ENCODE results near the gene GDF15.

The GDF15 gene

GRCh38 chr19:18428787-18429674, 43.1 kb downstream of the GDF15 start (continued):
- peak; percentile 99 for TF ChIP-seq GLIS1 (tag by site-specific recombination; IDR thresholded peaks at IDR 0.05)
- TF ChIP-seq ZNF112 (tag by site-specific recombination; IDR thresholded peaks at IDR 0.05): no peak
- TF ChIP-seq ZNF701 (tag by site-specific recombination; IDR thresholded peaks at IDR 0.05): no peak
- peak; percentile 61 for TF ChIP-seq SP7 (tag by site-specific recombination; IDR thresholded peaks at IDR 0.05)
- no peak for TF ChIP-seq ZNF2 (tag by site-specific recombination; IDR thresholded peaks at IDR 0.05)
- no peak for TF ChIP-seq ZNF529 (tag by site-specific recombination; IDR thresholded peaks at IDR 0.05; ENCODE audit: insufficient replicate concordance)
- TF ChIP-seq ZNF530 (tag by site-specific recombination; IDR thresholded peaks at IDR 0.05; ENCODE audit: low read depth): no peak
- 0 out of 2 replicates have a peak, but pooled peaks have one; percentile 12 for TF ChIP-seq ZNF394 (tag by site-specific recombination; IDR thresholded peaks at IDR 0.05; ENCODE audit: borderline replicate concordance)
- TF ChIP-seq ZNF140 (tag by site-specific recombination; IDR thresholded peaks at IDR 0.05): no peak
- no peak for TF ChIP-seq ZNF202 (tag by site-specific recombination; IDR thresholded peaks at IDR 0.05; ENCODE audit: borderline replicate concordance)
- TF ChIP-seq, protein P1, sequence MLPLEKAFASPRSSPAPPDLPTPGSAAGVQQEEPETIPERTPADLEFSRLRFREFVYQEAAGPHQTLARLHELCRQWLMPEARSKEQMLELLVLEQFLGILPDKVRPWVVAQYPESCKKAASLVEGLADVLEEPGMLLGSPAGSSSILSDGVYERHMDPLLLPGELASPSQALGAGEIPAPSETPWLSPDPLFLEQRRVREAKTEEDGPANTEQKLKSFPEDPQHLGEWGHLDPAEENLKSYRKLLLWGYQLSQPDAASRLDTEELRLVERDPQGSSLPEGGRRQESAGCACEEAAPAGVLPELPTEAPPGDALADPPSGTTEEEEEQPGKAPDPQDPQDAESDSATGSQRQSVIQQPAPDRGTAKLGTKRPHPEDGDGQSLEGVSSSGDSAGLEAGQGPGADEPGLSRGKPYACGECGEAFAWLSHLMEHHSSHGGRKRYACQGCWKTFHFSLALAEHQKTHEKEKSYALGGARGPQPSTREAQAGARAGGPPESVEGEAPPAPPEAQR (tag by site-specific recombination; IDR thresholded peaks at IDR 0.05): no peak
- TF ChIP-seq ZFP37 (tag by site-specific recombination; IDR thresholded peaks at IDR 0.05): no peak
- TF ChIP-seq ZNF302 (tag by site-specific recombination; IDR thresholded peaks at IDR 0.05; ENCODE audit: low read depth): no peak
- TF ChIP-seq ZNF248 (tag by site-specific recombination; IDR thresholded peaks at IDR 0.05): no peak
- TF ChIP-seq ZSCAN30 (tag by site-specific recombination; IDR thresholded peaks at IDR 0.05): 0 out of 2 replicates have a peak, but pooled peaks have one; percentile 57
- TF ChIP-seq OVOL3 (tag by site-specific recombination; IDR thresholded peaks at IDR 0.05): no peak
- TF ChIP-seq ZNF350 (tag by site-specific recombination; IDR thresholded peaks at IDR 0.05): no peak
- TF ChIP-seq ZNF626 (tag by site-specific recombination; IDR thresholded peaks at IDR 0.05): no peak
- peak; percentile 36 for TF ChIP-seq ZNF623 (tag by site-specific recombination; IDR thresholded peaks at IDR 0.05)
- no peak for TF ChIP-seq ZNF791 (tag by site-specific recombination; IDR thresholded peaks at IDR 0.05)
- TF ChIP-seq ZNF148 (tag by site-specific recombination; IDR thresholded peaks at IDR 0.05; ENCODE audit: borderline replicate concordance): no peak
- TF ChIP-seq ZNF341 (tag by site-specific recombination; IDR thresholded peaks at IDR 0.05; ENCODE audit: low read depth): peak; percentile 55
- peak; percentile 83 for TF ChIP-seq ZFHX2 (tag by site-specific recombination; conservative IDR thresholded peaks at IDR 0.05)
- no peak for TF ChIP-seq ZNF830 (tag by site-specific recombination; IDR thresholded peaks at IDR 0.05; ENCODE audit: low read depth)
- peak; percentile 63 for TF ChIP-seq KLF9 (tag by site-specific recombination; IDR thresholded peaks at IDR 0.05; ENCODE audit: low read depth)
- no peak for TF ChIP-seq ZSCAN16 (tag by site-specific recombination; IDR thresholded peaks at IDR 0.05)
- peak; percentile 81 for TF ChIP-seq ZNF629 (tag by site-specific recombination; IDR thresholded peaks at IDR 0.05)
- no peak for TF ChIP-seq ZNF223 (tag by site-specific recombination; IDR thresholded peaks at IDR 0.05)
- no peak for TF ChIP-seq MEIS1 (CRISPR knock-in tag; IDR thresholded peaks at IDR 0.05; ENCODE audit: borderline replicate concordance)
- no peak for TF ChIP-seq ZFP69B (tag by site-specific recombination; IDR thresholded peaks at IDR 0.05)
- TF ChIP-seq, protein P2, sequence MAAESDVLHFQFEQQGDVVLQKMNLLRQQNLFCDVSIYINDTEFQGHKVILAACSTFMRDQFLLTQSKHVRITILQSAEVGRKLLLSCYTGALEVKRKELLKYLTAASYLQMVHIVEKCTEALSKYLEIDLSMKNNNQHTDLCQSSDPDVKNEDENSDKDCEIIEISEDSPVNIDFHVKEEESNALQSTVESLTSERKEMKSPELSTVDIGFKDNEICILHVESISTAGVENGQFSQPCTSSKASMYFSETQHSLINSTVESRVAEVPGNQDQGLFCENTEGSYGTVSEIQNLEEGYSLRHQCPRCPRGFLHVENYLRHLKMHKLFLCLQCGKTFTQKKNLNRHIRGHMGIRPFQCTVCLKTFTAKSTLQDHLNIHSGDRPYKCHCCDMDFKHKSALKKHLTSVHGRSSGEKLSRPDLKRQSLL (tag by site-specific recombination; IDR thresholded peaks at IDR 0.05): peak; percentile 40
- no peak for TF ChIP-seq ZNF391 (tag by site-specific recombination; IDR thresholded peaks at IDR 0.05; ENCODE audit: borderline replicate concordance, low read depth)
- TF ChIP-seq ZNF747 (tag by site-specific recombination; IDR thresholded peaks at IDR 0.05): no peak
- no peak for TF ChIP-seq ZNF785 (tag by site-specific recombination; IDR thresholded peaks at IDR 0.05)
- peak; percentile 46; the same call in 1 of the 2 replicates for TF ChIP-seq KLF16 (tag by site-specific recombination; IDR thresholded peaks at IDR 0.05)
